ENCODE results near the gene NRBP1. TPM values are rescaled to one million over a fixed set of nuclear protein-coding genes. Genes with fewer than 3 reads are reported as not detected.

Gene NRBP1
- total and polyA plus RNA-seq, 9 of the 15 experiments (the other 6 are each of a cell fraction or from before 2014, with no cell fraction given) = 2.9 to 84.5 (median 36.9) TPM

- TF ChIP-seq CTCFL (IDR thresholded peaks at IDR 0.05; ENCODE audit: borderline replicate concordance, insufficient read depth, low read depth, low read length, poor library complexity, severe bottlenecking) (no peak), SAP30 (IDR thresholded peaks at IDR 0.05; ENCODE audit: borderline replicate concordance, insufficient read depth, low read depth, low read length, poor library complexity, severe bottlenecking) (peak; percentile 97), CREB3 (tag; conservative IDR thresholded peaks at IDR 0.05; ENCODE audit: low read depth) (peak; percentile 75; the same call in 1 of the 2 replicates), RBM14 (IDR thresholded peaks at IDR 0.05; ENCODE audit: borderline replicate concordance, insufficient read depth, low read depth, low read length) (no peak), DIDO1 (tag; IDR thresholded peaks at IDR 0.05; ENCODE audit: low read depth) (peak; percentile 61; the same call in 1 of the 2 replicates), ZBTB7A (IDR thresholded peaks at IDR 0.05; ENCODE audit: borderline replicate concordance, control insufficient read depth, low read depth, low read length) (no peak), ZNF277 (CRISPR knock-in tag; IDR thresholded peaks at IDR 0.05; ENCODE audit: borderline replicate concordance) (no peak), SMARCC2 (IDR thresholded peaks at IDR 0.05; ENCODE audit: low read depth) (no peak), PRPF4 (IDR thresholded peaks at IDR 0.05; ENCODE audit: insufficient read depth, low read depth, low read length, poor library complexity, severe bottlenecking) (no peak), ZNF197 (CRISPR knock-in tag; IDR thresholded peaks at IDR 0.05; ENCODE audit: low read depth) (no peak), RBM17 (IDR thresholded peaks at IDR 0.05; ENCODE audit: borderline replicate concordance, low read depth, low read length) (no peak), SAFB (IDR thresholded peaks at IDR 0.05; ENCODE audit: borderline replicate concordance, low read depth, low read length) (no peak), ESRRA (IDR thresholded peaks at IDR 0.05; ENCODE audit: borderline replicate concordance, low read depth) (peak; percentile 94), ZNF699 (CRISPR knock-in tag; IDR thresholded peaks at IDR 0.05; ENCODE audit: insufficient replicate concordance) (no peak), IRF2 (CRISPR knock-in tag; IDR thresholded peaks at IDR 0.05) (no peak), ZBTB33 (CRISPR knock-in tag; IDR thresholded peaks at IDR 0.05) (no peak)
- TF ChIP-seq, protein P1, sequence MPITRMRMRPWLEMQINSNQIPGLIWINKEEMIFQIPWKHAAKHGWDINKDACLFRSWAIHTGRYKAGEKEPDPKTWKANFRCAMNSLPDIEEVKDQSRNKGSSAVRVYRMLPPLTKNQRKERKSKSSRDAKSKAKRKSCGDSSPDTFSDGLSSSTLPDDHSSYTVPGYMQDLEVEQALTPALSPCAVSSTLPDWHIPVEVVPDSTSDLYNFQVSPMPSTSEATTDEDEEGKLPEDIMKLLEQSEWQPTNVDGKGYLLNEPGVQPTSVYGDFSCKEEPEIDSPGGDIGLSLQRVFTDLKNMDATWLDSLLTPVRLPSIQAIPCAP (CRISPR knock-in tag; IDR thresholded peaks at IDR 0.05; ENCODE audit: borderline replicate concordance) = no peak
These were observed 61.3 kb downstream of the NRBP1 start, which contains the start of gene IFT172 (continued) for GRCh38 chr2:27489498-27490397.

Data from K562 (cell line).